NCI-H2196 (cell line): ENCODE results near the gene AVPI1.
"Not testable (repeated sequence)": the region's sequence is repeated elsewhere in the genome, so short reads cannot be mapped to it uniquely, and the experiment has no call there.

ENCODE experiments used
- DNase-seq: peaks from one replicate; lab custom pipeline; 2025; ENCODE audit not compliant: unreplicated experiment; lab: John Stamatoyannopoulos, UW

The AVPI1 gene

GRCh38 chr10:97713339-97713825 is 26.3 kb upstream of the AVPI1 start, which contains the start of gene MARVELD1:
Gene MARVELD1, plus strand, starts transcription at chr10:97713730. Its CDS starts 147 bp downstream, at chr10:97713877.
- DNase-seq, result peak; percentile 46

- DNase-seq, result no peak
Observed at GRCh38 chr10:97711640-97712572, 24.9 kb upstream of the AVPI1 start.

GRCh38 chr10:97708976-97709946 is 22.2 kb upstream of the AVPI1 start:
- DNase-seq, result peak; percentile 62

- no peak for DNase-seq
Observed at GRCh38 chr10:97708167-97708566, 21.1 kb upstream of the AVPI1 start.

GRCh38 chr10:97707134-97707861 is 20.3 kb upstream of the AVPI1 start:
- no peak for DNase-seq

- no peak for DNase-seq
Observed at GRCh38 chr10:97705006-97705670, 18.1 kb upstream of the AVPI1 start.

- no peak for DNase-seq
Observed at GRCh38 chr10:97704341-97704740, 17.3 kb upstream of the AVPI1 start.

- no peak for DNase-seq
Observed at GRCh38 chr10:97703398-97704067, 16.5 kb upstream of the AVPI1 start.

- DNase-seq, result peak; percentile 82
Observed at GRCh38 chr10:97701438-97702069, 14.5 kb upstream of the AVPI1 start.

GRCh38 chr10:97698072-97698655 is 11.1 kb upstream of the AVPI1 start:
- not testable (repeated sequence) for DNase-seq

GRCh38 chr10:97690133-97690532 is 3.1 kb upstream of the AVPI1 start:
- DNase-seq, result no peak

GRCh38 chr10:97689559-97690020 is 2.5 kb upstream of the AVPI1 start:
- no peak for DNase-seq

GRCh38 chr10:97687785-97688781 is 1.0 kb upstream of the AVPI1 start:
- DNase-seq, result no peak

GRCh38 chr10:97686301-97686961 is 610 bp downstream of the AVPI1 start:
- DNase-seq, result no peak

- DNase-seq, result no peak
Observed at GRCh38 chr10:97685395-97685958, 1.6 kb downstream of the AVPI1 start.

GRCh38 chr10:97684866-97685394 is 2.1 kb downstream of the AVPI1 start:
- DNase-seq, result no peak
